Right lung (tissue), 5 donors: ENCODE data around the gene B3GAT1. TPM values are rescaled to one million over a fixed set of nuclear protein-coding genes. Genes with fewer than 3 reads are reported as not detected.

Source experiments
- DNase-seq, 2 donors: peaks; one replicate each; pipeline ENCODE4 v3.0.0-alpha.2; 2013
- polyA plus RNA-seq, 5 donors: library from polyadenylated mRNA; unstranded; fragments of 120-200 nt; gene quantifications; one replicate each; pipeline versions ENCODE4 v1.2.1 to v1.2.3, GENCODE V29; 2013; ENCODE audit warnings: inconsistent platforms in 1 of 5, low replicate concordance in 1 of 5; ENCODE audit not compliant: insufficient read length in 5 of 5, insufficient read depth in 1 of 5

Gene B3GAT1
- polyA plus RNA-seq, 5 donors, result 0.35 to 0.56 (median 0.42) TPM

- no peak for DNase-seq
These were observed 2.3 kb downstream of the B3GAT1 start for GRCh38 chr11:134409552-134410429.

GRCh38 chr11:134407923-134408322, 4.1 kb downstream of the B3GAT1 start:
- no peak for DNase-seq

GRCh38 chr11:134407321-134407828, 4.7 kb downstream of the B3GAT1 start:
- DNase-seq, result no peak

- no peak for DNase-seq
These were observed 5.5 kb downstream of the B3GAT1 start for GRCh38 chr11:134406264-134407185.

- DNase-seq, result no peak
These were observed 6.2 kb downstream of the B3GAT1 start for GRCh38 chr11:134405841-134406240.

GRCh38 chr11:134405436-134405835, 6.6 kb downstream of the B3GAT1 start:
- no peak for DNase-seq

- no peak for DNase-seq
These were observed 7.3 kb downstream of the B3GAT1 start for GRCh38 chr11:134404575-134405341.

GRCh38 chr11:134402910-134403309, 9.1 kb downstream of the B3GAT1 start:
- DNase-seq, result no peak

- no peak for DNase-seq
These were observed 9.9 kb downstream of the B3GAT1 start for GRCh38 chr11:134401825-134402809.

GRCh38 chr11:134399996-134400395, 12.0 kb downstream of the B3GAT1 start:
- no peak for DNase-seq

GRCh38 chr11:134399293-134399654, 12.8 kb downstream of the B3GAT1 start:
- no peak for DNase-seq

- no peak for DNase-seq
These were observed 13.3 kb downstream of the B3GAT1 start for GRCh38 chr11:134398644-134399292.

- no peak for DNase-seq
These were observed 14.0 kb downstream of the B3GAT1 start for GRCh38 chr11:134398079-134398444.

- no peak for DNase-seq
These were observed 14.6 kb downstream of the B3GAT1 start for GRCh38 chr11:134397304-134398078.

GRCh38 chr11:134395002-134395401, 17.0 kb downstream of the B3GAT1 start:
- DNase-seq, result no peak

- DNase-seq, result no peak
These were observed 17.7 kb downstream of the B3GAT1 start for GRCh38 chr11:134394311-134394710.

GRCh38 chr11:134393638-134394037, 18.4 kb downstream of the B3GAT1 start:
- no peak for DNase-seq

- DNase-seq, result no peak
These were observed 19.0 kb downstream of the B3GAT1 start for GRCh38 chr11:134392953-134393615.

GRCh38 chr11:134391656-134392055, 20.4 kb downstream of the B3GAT1 start:
- no peak for DNase-seq
